ENCODE data around the gene B3GNT5. TPM values are rescaled to one million over a fixed set of nuclear protein-coding genes. Genes with fewer than 3 reads are reported as not detected.

The B3GNT5 gene
- total and polyA plus RNA-seq, 2 of the 8 experiments (the other 6 are each of a cell fraction or from before 2014, with no cell fraction given): 2.4 to 9.7 TPM

DNA sequence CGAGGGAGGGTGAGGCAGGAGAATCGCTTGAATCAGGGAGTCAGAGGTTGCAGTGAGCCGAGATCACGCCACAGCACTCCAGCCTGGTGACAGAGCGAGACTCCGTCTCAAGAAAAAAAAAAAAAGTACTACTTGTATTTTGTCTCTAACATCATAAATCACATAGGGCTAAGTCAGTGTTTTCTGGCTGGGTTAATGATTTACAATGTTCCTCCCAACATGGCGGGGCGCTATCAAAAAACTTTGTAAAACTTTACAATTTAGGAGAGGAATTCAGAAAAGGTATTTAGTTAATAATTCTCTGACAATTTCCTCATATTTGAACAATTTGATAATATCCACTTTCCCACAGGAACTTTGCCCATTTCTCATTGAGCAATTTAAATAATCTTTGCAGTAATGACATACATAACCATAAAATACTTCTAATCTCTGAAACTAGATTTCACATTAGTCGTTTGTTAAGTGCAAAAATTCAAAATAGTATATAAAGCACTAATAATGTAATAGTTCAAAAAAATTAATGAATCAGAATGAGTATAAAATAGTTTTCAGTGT, 26.6 kb upstream of the B3GNT5 start:
- Histone ChIP-seq H3K27ac (ENCODE audit: low read depth, low read length) (no peak overlapping the region), H3K79me1 (ENCODE audit: low read depth, low read length) (no peaks in the 10 kb centered on the region), H3K18ac (ENCODE audit: extremely low read depth, low read length) (no peak overlapping the region), H3K9me3 (ENCODE audit: insufficient read depth in 2 of 2, low read depth in 1 of 2, low read length in 1 of 2) (no peaks in the 10 kb centered on the region), H3K4me2 (ENCODE audit: insufficient read depth in 1 of 2, low read depth in 2 of 2, low read length in 2 of 2) (no peak overlapping the region), H3K4me1 (replicated peaks in 1 of 4; ENCODE audit: control insufficient read depth in 3 of 4, insufficient read depth in 4 of 4, low read length in 3 of 4) (no peaks in the 10 kb centered on the region), H2BK120ac (replicated peaks; ENCODE audit: low read depth, low read length) (no peak overlapping the region), H2BK15ac (ENCODE audit: low read length) (no peak overlapping the region), H3K36me3 (ENCODE audit: control insufficient read depth in 2 of 4, insufficient read depth in 4 of 4, low read length in 3 of 4) (no peaks in the 10 kb centered on the region), H3K4me3 (ENCODE audit: extremely low read depth in 1 of 4, insufficient read depth in 2 of 4, low read depth in 3 of 4, low read length in 4 of 4) (no peak overlapping the region), H3K14ac (ENCODE audit: insufficient read length) (no peak overlapping the region), H3K23me2 (ENCODE audit: low read depth, low read length) (no peaks in the 10 kb centered on the region), H2BK5ac (ENCODE audit: low read depth, low read length) (no peak overlapping the region), H2BK12ac (ENCODE audit: low read depth, low read length) (no peak overlapping the region), H2BK20ac (ENCODE audit: low read length) (no peak overlapping the region), H2AK5ac (ENCODE audit: low read depth, low read length) (no peak overlapping the region), H3K23ac (ENCODE audit: insufficient read length) (no peak overlapping the region), H2AFZ (ENCODE audit: low read length) (no peak overlapping the region), H3K9ac (replicated peaks in 1 of 4; ENCODE audit: extremely low read depth in 1 of 4, low read depth in 3 of 4, low read length in 3 of 4) (no peak overlapping the region), H3K27me3 (replicated peaks in 1 of 4; ENCODE audit: control insufficient read depth in 3 of 4, extremely low read depth in 1 of 4, insufficient read depth in 3 of 4, low read length in 3 of 4) (no peaks in the 10 kb centered on the region), H4K5ac (ENCODE audit: insufficient read length, low read depth, low read length) (no peak overlapping the region), H3K4ac (replicated peaks; ENCODE audit: insufficient read length, low read depth, low read length) (no peak overlapping the region), H4K91ac (replicated peaks; ENCODE audit: insufficient read length, low read length) (no peak overlapping the region), H4K8ac (ENCODE audit: extremely low read depth, insufficient read depth, low read length) (no peak overlapping the region), H4K20me1 (replicated peaks in 1 of 2; ENCODE audit: control insufficient read depth in 1 of 2, insufficient read depth in 2 of 2, low read length in 2 of 2) (no peaks in the 10 kb centered on the region), H3K79me2 (ENCODE audit: control insufficient read depth in 1 of 2, insufficient read depth in 2 of 2, low read length in 2 of 2) (no peaks in the 10 kb centered on the region), H3K56ac (replicated peaks; ENCODE audit: insufficient read length, low read depth, low read length) (no peak overlapping the region)
- POLR2A ChIA-PET (ENCODE audit: partially characterized antibody): no interaction called here
- CTCF ChIA-PET (ENCODE audit: partially characterized antibody): no interaction called here
- no peak for FAIRE-seq
- WGBS, 2 experiments (ENCODE audit: extremely low coverage in 1 of 2, insufficient coverage in 1 of 2, insufficient read length in 1 of 2, insufficient replicate concordance in 2 of 2, low coverage in 1 of 2, low lambda C conversion rate in 2 of 2, missing lambda C conversion rate in 1 of 2): 84% methylated on average over 9 of the region's 9 CpGs; no CpG with 5 or more reads in 1 of the 2 experiments
- DNase-seq (ENCODE audit: low read depth in 1 of 2, low spot score in 2 of 2): no peak
- TF ChIP-seq KDM5A (IDR thresholded peaks at IDR 0.05; ENCODE audit: low read length) (no peak), EP300 (IDR thresholded peaks at IDR 0.05; ENCODE audit: borderline replicate concordance in 1 of 2, low read depth in 2 of 2, low read length in 2 of 2) (no peak), SP1 (IDR thresholded peaks at IDR 0.05; ENCODE audit: low read depth, low read length) (no peak), JUN (IDR thresholded peaks at IDR 0.05; ENCODE audit: low read depth, low read length) (no peak), RFX5 (IDR thresholded peaks at IDR 0.05; ENCODE audit: borderline replicate concordance, low read depth, low read length) (no peak), BACH1 (IDR thresholded peaks at IDR 0.05; ENCODE audit: low read length) (no peak), RAD21 (IDR thresholded peaks at IDR 0.05 in 1 of 2, conservative IDR thresholded peaks at IDR 0.05 in 1 of 2; ENCODE audit: low read depth in 2 of 2, low read length in 2 of 2) (no peak)
- TF ChIP-seq, protein P1, sequence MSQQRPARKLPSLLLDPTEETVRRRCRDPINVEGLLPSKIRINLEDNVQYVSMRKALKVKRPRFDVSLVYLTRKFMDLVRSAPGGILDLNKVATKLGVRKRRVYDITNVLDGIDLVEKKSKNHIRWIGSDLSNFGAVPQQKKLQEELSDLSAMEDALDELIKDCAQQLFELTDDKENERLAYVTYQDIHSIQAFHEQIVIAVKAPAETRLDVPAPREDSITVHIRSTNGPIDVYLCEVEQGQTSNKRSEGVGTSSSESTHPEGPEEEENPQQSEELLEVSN (IDR thresholded peaks at IDR 0.05): no peak
- TF ChIP-seq, protein P2, sequence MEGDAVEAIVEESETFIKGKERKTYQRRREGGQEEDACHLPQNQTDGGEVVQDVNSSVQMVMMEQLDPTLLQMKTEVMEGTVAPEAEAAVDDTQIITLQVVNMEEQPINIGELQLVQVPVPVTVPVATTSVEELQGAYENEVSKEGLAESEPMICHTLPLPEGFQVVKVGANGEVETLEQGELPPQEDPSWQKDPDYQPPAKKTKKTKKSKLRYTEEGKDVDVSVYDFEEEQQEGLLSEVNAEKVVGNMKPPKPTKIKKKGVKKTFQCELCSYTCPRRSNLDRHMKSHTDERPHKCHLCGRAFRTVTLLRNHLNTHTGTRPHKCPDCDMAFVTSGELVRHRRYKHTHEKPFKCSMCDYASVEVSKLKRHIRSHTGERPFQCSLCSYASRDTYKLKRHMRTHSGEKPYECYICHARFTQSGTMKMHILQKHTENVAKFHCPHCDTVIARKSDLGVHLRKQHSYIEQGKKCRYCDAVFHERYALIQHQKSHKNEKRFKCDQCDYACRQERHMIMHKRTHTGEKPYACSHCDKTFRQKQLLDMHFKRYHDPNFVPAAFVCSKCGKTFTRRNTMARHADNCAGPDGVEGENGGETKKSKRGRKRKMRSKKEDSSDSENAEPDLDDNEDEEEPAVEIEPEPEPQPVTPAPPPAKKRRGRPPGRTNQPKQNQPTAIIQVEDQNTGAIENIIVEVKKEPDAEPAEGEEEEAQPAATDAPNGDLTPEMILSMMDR (IDR thresholded peaks at IDR 0.05; ENCODE audit: control extremely low read depth in 1 of 3, insufficient read depth in 1 of 3, low read depth in 1 of 3, low read length in 3 of 3): no peak
- TF ChIP-seq, protein P3, sequence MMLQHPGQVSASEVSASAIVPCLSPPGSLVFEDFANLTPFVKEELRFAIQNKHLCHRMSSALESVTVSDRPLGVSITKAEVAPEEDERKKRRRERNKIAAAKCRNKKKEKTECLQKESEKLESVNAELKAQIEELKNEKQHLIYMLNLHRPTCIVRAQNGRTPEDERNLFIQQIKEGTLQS (IDR thresholded peaks at IDR 0.05; ENCODE audit: insufficient read depth, low read depth, low read length): no peak

Data from H1 (cell line).